WERI-Rb-1 (cell line): ENCODE measurements around the gene SDC3.

Experiments
- DNase-seq: peaks from one replicate; pipeline ENCODE4 v3.0.0-alpha.2; 2020
- H3K27ac ChIP-seq: fragments of 250-450 bp; sonication (Bioruptor Pico); 2 replicates; pipeline ENCODE4 v1.5.1; 2020; ENCODE audit warnings: mild to moderate bottlenecking, moderate library complexity
- H3K27me3 ChIP-seq: fragments of 250-450 bp; sonication (Bioruptor Pico); 2 replicates; pipeline ENCODE4 v1.5.1; 2021; ENCODE audit warnings: mild to moderate bottlenecking, low read depth, moderate library complexity; ENCODE audit not compliant: insufficient read depth, severe bottlenecking
- H3K36me3 ChIP-seq: fragments of 250-450 bp; sonication (Bioruptor Pico); 2 replicates; pipeline ENCODE4 v1.5.1; 2020; ENCODE audit warnings: mild to moderate bottlenecking, moderate library complexity
- H3K4me3 ChIP-seq: 2 replicates; pipeline ENCODE4 v1.5.1; 2011; ENCODE audit warnings: low read depth, mild to moderate bottlenecking, control low read depth, low read length
- H3K9me3 ChIP-seq: fragments of 250-450 bp; sonication (Bioruptor Pico); 2 replicates; pipeline ENCODE4 v1.5.1; 2021; ENCODE audit warnings: mild to moderate bottlenecking, moderate library complexity; ENCODE audit not compliant: severe bottlenecking
- TF ChIP-seq, protein P1 (sequence below): IDR thresholded peaks from 2 replicates; pipeline ENCODE4 v1.5.1; 2011; ENCODE audit warnings: low read depth, mild to moderate bottlenecking, control low read depth, inconsistent platforms, low read length

SDC3 gene

DNA sequence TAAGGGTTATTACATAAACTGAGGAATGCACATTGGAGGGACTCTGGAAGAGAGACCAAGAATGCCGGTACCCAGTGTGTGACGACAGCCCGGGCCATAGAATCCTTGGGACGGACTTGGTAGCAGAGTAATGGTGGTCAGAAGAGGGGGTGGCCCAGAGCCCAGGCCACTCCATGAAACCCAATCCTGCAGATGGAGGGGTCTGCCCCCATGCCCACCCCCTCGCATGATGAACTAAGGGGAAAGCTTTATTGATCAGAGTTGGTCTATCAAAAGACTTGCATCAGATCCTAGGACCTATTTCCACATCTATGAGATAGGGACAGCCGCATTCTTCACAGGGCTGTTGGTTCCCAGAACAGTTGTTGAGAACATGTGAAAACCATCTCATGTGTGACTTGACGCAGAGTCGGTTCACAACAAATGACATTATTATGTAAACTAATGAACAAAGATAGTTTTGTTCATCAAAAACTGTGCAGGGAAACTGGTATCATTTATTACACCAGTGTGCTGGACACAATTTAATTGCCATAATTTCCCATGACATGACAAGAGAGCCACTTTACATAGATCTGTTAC is 21.5 kb upstream of the SDC3 start:
- DNase-seq: no peak
- no peaks in the 10 kb centered on the region for H3K9me3 ChIP-seq
- TF ChIP-seq, protein P1, sequence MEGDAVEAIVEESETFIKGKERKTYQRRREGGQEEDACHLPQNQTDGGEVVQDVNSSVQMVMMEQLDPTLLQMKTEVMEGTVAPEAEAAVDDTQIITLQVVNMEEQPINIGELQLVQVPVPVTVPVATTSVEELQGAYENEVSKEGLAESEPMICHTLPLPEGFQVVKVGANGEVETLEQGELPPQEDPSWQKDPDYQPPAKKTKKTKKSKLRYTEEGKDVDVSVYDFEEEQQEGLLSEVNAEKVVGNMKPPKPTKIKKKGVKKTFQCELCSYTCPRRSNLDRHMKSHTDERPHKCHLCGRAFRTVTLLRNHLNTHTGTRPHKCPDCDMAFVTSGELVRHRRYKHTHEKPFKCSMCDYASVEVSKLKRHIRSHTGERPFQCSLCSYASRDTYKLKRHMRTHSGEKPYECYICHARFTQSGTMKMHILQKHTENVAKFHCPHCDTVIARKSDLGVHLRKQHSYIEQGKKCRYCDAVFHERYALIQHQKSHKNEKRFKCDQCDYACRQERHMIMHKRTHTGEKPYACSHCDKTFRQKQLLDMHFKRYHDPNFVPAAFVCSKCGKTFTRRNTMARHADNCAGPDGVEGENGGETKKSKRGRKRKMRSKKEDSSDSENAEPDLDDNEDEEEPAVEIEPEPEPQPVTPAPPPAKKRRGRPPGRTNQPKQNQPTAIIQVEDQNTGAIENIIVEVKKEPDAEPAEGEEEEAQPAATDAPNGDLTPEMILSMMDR: no peak
- H3K4me3 ChIP-seq: no peak overlapping the region
- H3K36me3 ChIP-seq: peaks cover 31% of the 10 kb centered on the region
- no peaks in the 10 kb centered on the region for H3K27me3 ChIP-seq
- H3K27ac ChIP-seq: no peak overlapping the region

DNA sequence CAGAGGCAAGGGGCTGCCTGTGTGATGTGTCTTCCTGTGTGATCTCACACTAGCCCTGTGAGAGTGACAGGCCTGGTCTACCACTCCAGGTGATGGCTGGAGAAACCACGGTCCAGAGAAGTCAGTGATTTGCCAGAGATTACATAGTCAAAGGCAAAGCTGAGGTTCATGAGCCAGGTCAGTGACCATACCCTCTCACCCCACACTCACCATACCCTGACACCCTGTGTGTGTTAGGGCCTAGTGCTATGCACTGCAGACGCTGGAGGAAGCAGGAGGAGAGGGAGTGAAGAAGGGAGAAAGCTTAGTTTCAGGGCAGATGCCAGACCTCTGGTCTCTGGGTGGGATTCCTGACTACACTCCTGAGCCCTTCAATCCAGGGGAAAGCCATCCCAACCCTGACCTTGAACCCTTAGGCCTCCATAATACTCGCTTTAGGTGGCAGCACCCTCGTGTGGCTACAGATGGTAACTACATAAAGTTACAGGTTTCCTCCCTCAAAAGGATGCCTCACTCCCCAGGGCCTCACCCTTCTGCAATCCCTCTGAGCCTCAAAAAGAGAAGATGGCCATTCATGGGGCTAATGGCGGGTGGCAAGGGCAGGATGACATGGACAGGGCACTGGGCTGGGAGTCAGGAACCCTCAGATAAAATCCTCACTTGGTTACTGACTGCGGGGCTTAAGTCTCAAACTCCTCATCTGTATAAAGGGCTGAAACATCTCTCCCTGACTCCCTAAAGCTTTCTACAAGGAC is 20.8 kb upstream of the SDC3 start:
- Histone ChIP-seq H3K4me3 (no peak overlapping the region), H3K27ac (no peak overlapping the region), H3K36me3 (peaks cover 23% of the 10 kb centered on the region), H3K9me3 (no peaks in the 10 kb centered on the region), H3K27me3 (no peaks in the 10 kb centered on the region)
- TF ChIP-seq, protein P1: peak; percentile 68
- DNase-seq: peak; percentile 65

DNA sequence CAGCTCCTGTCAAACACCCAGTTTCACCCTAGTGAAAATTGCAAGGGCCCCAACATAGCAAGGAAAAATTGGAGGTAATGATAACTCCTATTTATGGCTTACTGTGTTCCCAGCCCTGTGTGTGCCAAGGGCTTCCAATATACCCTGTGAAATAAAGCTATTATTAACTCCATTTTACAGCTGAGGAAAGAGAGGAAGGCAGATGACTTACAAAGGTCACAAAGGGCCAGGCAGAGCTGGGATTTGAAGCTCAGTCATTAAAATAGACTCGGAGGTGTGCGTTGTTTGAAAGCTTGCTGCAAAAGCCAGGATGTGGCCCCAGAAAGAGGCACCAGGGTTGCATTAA is 20.2 kb upstream of the SDC3 start:
- TF ChIP-seq, protein P1: no peak
- Histone ChIP-seq H3K27me3 (no peaks in the 10 kb centered on the region), H3K27ac (no peak overlapping the region), H3K36me3 (peaks cover 18% of the 10 kb centered on the region), H3K4me3 (no peak overlapping the region), H3K9me3 (no peaks in the 10 kb centered on the region)
- DNase-seq: no peak

DNA sequence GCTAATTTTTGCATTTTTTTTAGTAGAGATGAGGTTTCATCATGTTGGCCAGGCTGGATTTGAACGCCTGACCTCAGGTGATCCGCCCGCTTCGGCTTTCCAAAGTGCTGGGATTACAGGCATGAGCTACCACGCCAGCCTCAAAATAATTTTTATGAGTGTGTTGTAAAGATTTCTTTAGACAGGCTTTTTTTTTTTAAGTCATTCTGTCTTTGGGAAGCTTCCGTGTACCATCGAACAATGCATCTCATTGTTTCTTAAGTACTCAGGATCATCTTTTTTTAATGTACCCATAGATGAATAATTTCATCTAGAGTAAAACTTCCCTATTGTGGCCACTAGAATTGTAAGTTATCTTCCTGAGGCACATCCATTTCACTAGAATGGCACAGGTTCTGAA is 19.6 kb upstream of the SDC3 start:
- Histone ChIP-seq H3K36me3 (peaks cover 12% of the 10 kb centered on the region), H3K9me3 (no peaks in the 10 kb centered on the region), H3K27ac (no peak overlapping the region), H3K27me3 (no peaks in the 10 kb centered on the region), H3K4me3 (no peak overlapping the region)
- TF ChIP-seq, protein P1: no peak
- no peak for DNase-seq

DNA sequence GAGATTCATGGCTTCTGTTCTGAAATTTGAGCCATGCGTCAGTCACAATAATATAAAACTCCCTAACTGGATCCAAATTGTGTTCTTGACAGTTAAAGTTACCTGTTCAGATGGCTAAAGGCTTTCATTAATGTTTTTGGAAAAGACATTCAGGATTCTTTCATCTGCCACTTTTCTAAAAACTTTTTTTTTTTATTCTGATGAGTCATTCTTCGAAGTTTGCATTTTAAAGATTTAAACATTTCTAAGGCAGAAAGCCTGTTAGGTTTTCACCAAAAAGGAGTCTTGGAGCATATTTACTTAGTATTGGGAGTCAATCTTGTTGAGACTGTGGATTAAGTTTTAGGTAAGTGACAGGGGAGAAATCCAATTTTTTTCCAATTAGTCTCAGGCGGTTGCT is 18.9 kb upstream of the SDC3 start:
- no peak for DNase-seq
- H3K27ac ChIP-seq: no peak overlapping the region
- TF ChIP-seq, protein P1: no peak

More for the DNA sequence above, 18.9 kb upstream of the SDC3 start:
- Histone ChIP-seq H3K4me3 (no peak overlapping the region), H3K9me3 (no peaks in the 10 kb centered on the region), H3K36me3 (peaks cover 8% of the 10 kb centered on the region), H3K27me3 (no peaks in the 10 kb centered on the region)
